ENCODE measurements around the gene OR51B4. TPM values are rescaled to one million over a fixed set of nuclear protein-coding genes. Genes with fewer than 3 reads are reported as not detected.

Gene OR51B4
- total RNA-seq, 1 experiment from 2014 or later = not detected

DNA sequence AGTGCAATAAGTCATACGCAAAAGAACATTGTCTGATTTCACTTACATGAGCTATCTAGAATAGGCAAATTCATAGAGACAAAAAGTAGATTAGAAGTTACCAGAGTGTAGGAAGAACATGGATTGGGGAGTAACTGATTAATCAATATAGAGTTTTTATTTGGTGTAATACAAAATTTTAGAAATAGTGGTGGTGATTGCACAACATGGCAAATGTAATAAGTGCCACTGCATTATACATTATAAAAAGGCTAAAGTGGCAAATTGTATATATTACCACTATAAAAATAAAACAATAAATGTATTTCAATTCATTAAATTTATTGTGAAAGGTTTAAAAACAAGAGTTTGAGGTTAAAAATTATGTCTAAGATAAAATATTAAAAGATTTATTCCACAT, 8.7 kb upstream of the OR51B4 start:
- TF ChIP-seq, protein P1, sequence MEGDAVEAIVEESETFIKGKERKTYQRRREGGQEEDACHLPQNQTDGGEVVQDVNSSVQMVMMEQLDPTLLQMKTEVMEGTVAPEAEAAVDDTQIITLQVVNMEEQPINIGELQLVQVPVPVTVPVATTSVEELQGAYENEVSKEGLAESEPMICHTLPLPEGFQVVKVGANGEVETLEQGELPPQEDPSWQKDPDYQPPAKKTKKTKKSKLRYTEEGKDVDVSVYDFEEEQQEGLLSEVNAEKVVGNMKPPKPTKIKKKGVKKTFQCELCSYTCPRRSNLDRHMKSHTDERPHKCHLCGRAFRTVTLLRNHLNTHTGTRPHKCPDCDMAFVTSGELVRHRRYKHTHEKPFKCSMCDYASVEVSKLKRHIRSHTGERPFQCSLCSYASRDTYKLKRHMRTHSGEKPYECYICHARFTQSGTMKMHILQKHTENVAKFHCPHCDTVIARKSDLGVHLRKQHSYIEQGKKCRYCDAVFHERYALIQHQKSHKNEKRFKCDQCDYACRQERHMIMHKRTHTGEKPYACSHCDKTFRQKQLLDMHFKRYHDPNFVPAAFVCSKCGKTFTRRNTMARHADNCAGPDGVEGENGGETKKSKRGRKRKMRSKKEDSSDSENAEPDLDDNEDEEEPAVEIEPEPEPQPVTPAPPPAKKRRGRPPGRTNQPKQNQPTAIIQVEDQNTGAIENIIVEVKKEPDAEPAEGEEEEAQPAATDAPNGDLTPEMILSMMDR (conservative IDR thresholded peaks at IDR 0.05) = no peak
- Histone ChIP-seq H3K79me1 (ENCODE audit: insufficient read depth, low read depth, low read length, poor library complexity, severe bottlenecking) (no peaks in the 10 kb centered on the region), H4K91ac (ENCODE audit: insufficient read length, low read depth, low read length) (no peak overlapping the region), H3K23me2 (ENCODE audit: insufficient read length, low read depth, low read length, poor library complexity, severe bottlenecking) (no peaks in the 10 kb centered on the region), H3K4ac (ENCODE audit: low read depth, low read length) (no peak overlapping the region), H2BK12ac (ENCODE audit: insufficient read length, low read depth, low read length) (no peak overlapping the region), H4K8ac (replicated peaks; ENCODE audit: insufficient read length, low read depth, low read length) (no peak overlapping the region), H2BK120ac (ENCODE audit: low read depth, low read length, poor library complexity, severe bottlenecking) (no peak overlapping the region), H3K4me2 (ENCODE audit: insufficient read depth, insufficient read length, low read length) (no peak overlapping the region), H2BK15ac (ENCODE audit: low read depth, low read length) (no peak overlapping the region), H3K27ac (ENCODE audit: insufficient read length, low read depth, low read length) (no peak overlapping the region), H2AFZ (ENCODE audit: low read length) (no peak overlapping the region), H3K23ac (ENCODE audit: insufficient read length, low read depth, low read length) (no peak overlapping the region), H2AK5ac (ENCODE audit: insufficient read length, low read length) (no peak overlapping the region), H3T11ph (ENCODE audit: low read length) (no peak overlapping the region), H4K5ac (ENCODE audit: insufficient read length, low read depth, low read length) (no peak overlapping the region), H3K14ac (ENCODE audit: insufficient read depth, low read length) (no peak overlapping the region), H3K9me3 (ENCODE audit: control insufficient read depth, low read depth, low read length) (no peaks in the 10 kb centered on the region), H4K20me1 (ENCODE audit: control insufficient read depth, insufficient read depth, insufficient read length) (no peaks in the 10 kb centered on the region), H2BK5ac (ENCODE audit: insufficient read length, low read length) (no peak overlapping the region), H3K79me2 (ENCODE audit: insufficient read depth, low read length) (no peaks in the 10 kb centered on the region), H3K4me1 (ENCODE audit: insufficient read depth, low read length) (no peaks in the 10 kb centered on the region), H3K18ac (ENCODE audit: insufficient read length, low read depth, low read length) (no peak overlapping the region), H3K27me3 (ENCODE audit: insufficient read depth, low read length) (no peaks in the 10 kb centered on the region), H3K9ac (ENCODE audit: extremely low read depth, insufficient read length, low read length) (no peak overlapping the region), H2BK20ac (ENCODE audit: low read depth, low read length, poor library complexity, severe bottlenecking) (no peak overlapping the region), H3K56ac (ENCODE audit: insufficient read length, low read depth, low read length) (no peak overlapping the region)
- Mint-ChIP-seq H3K27ac (no peak overlapping the region), H3K9me3 (peaks cover 0 to 2% of the 10 kb centered on the region in 2 experiments; a peak in 1 of 5 replicates), H3K4me1 (peaks cover 0 to 2% of the 10 kb centered on the region in 2 experiments; a peak in 1 of 4 replicates), H3K27me3 (ENCODE audit: low read depth) (no peaks in the 10 kb centered on the region), H3K36me3 (ENCODE audit: insufficient read depth in 1 of 3, low read depth in 3 of 3) (no peaks in the 10 kb centered on the region), H3K4me3 (no peak overlapping the region)
- DNase-seq = no peak
- WGBS (ENCODE audit: extremely low coverage, insufficient read length, low lambda C conversion rate) = no CpG with 5 or more reads among the region's 1 CpG

All from H9 (cell line).